ENCODE results near the gene LRRC26.

LRRC26 gene

GRCh38 chr9:137134191-137134590, 35.7 kb downstream of the LRRC26 start:
- no peak for FAIRE-seq

GRCh38 chr9:137130176-137130755, 39.6 kb downstream of the LRRC26 start:
- no peak for DNase-seq (ENCODE audit: insufficient read length, low spot score)
- no peak for TF ChIP-seq CTCF (IDR thresholded peaks at IDR 0.05; ENCODE audit: insufficient read depth, missing control alignments)
- FAIRE-seq = no peak

More at GRCh38 chr9:137134191-137134590, 35.7 kb downstream of the LRRC26 start:
- no peak for DNase-seq (ENCODE audit: insufficient read length, low spot score)
- no peak for TF ChIP-seq CTCF (IDR thresholded peaks at IDR 0.05; ENCODE audit: insufficient read depth, missing control alignments)

- no peak for TF ChIP-seq CTCF (IDR thresholded peaks at IDR 0.05; ENCODE audit: insufficient read depth, missing control alignments)
- no peak for FAIRE-seq
- peak; percentile 97 for DNase-seq (ENCODE audit: insufficient read length, low spot score)
These were observed 40.2 kb downstream of the LRRC26 start for GRCh38 chr9:137129456-137130175.

GRCh38 chr9:137128862-137129455, 40.9 kb downstream of the LRRC26 start:
- FAIRE-seq = no peak
- TF ChIP-seq CTCF (IDR thresholded peaks at IDR 0.05; ENCODE audit: insufficient read depth, missing control alignments) = no peak
- DNase-seq (ENCODE audit: insufficient read length, low spot score) = no peak

- no peak for TF ChIP-seq CTCF (IDR thresholded peaks at IDR 0.05; ENCODE audit: insufficient read depth, missing control alignments)
- DNase-seq (ENCODE audit: insufficient read length, low spot score) = no peak
- FAIRE-seq = no peak
These were observed 41.5 kb downstream of the LRRC26 start for GRCh38 chr9:137128158-137128861.

- FAIRE-seq (no peak), DNase-seq (ENCODE audit: insufficient read length, low spot score) (no peak)
- no peak for TF ChIP-seq CTCF (IDR thresholded peaks at IDR 0.05; ENCODE audit: insufficient read depth, missing control alignments)
These were observed 42.3 kb downstream of the LRRC26 start for GRCh38 chr9:137127301-137128157.
